Measurements from ENCODE around the gene VWA3B. TPM values are rescaled to one million over a fixed set of nuclear protein-coding genes. Genes with fewer than 3 reads are reported as not detected.

VWA3B gene
- total RNA-seq, 1 donor from 2014 or later = not detected

DNA sequence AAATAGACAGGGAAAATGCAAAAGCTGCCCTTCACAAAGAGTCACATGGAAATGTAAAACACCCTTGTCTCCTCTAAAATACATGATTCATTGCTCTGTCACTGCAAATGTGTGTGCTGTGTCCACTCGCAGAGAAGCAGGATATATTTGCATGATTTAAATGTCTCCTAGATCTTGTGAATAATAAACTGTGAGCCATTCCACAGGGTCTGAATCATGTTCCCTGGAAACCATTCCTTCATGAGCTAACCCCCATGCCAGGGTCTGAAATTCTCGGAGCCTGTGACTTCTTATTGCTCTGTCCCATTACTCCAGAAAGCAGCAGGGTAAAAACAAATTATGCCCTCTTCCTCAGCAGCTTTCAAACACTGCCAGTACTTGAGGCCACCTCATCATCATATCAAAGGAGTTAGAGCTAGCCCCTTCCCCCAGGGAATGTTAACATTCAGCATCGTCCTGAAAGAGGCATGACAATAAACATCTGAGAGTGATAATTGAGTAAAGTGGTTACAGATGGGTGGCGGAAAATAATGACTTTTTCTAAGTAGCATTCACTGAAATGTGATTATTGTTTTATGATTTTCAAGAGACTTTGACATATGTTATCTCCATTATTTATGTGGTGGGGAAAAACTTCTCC lies 247.6 kb downstream of the VWA3B start:
- Mint-ChIP-seq H3K36me3 (ENCODE audit: low read depth) (peaks cover 2% of the 10 kb centered on the region), H3K4me3 (ENCODE audit: unreplicated experiment) (peak overlapping the region; percentile 35), H3K27me3 (ENCODE audit: low read depth) (no peaks in the 10 kb centered on the region), H3K4me1 (ENCODE audit: low read depth) (peaks cover 18% of the 10 kb centered on the region), H3K9me3 (ENCODE audit: low read depth) (peaks cover 8% of the 10 kb centered on the region), H3K27ac (ENCODE audit: unreplicated experiment) (peak overlapping the region; percentile 98)
- no peak for DNase-seq (ENCODE audit: low spot score)
- no peak for TF ChIP-seq CTCF (IDR thresholded peaks at IDR 0.05)

GRCh38 chr2:98335271-98335670 lies 248.3 kb downstream of the VWA3B start:
- Mint-ChIP-seq H3K4me3 (ENCODE audit: unreplicated experiment) (no peak overlapping the region), H3K4me1 (ENCODE audit: low read depth) (peaks cover 18% of the 10 kb centered on the region), H3K27ac (ENCODE audit: unreplicated experiment) (no peak overlapping the region), H3K27me3 (ENCODE audit: low read depth) (no peaks in the 10 kb centered on the region), H3K9me3 (ENCODE audit: low read depth) (peaks cover 8% of the 10 kb centered on the region), H3K36me3 (ENCODE audit: low read depth) (peaks cover 2% of the 10 kb centered on the region)
- DNase-seq (ENCODE audit: low spot score) = no peak
- no peak for TF ChIP-seq CTCF (IDR thresholded peaks at IDR 0.05)

DNA sequence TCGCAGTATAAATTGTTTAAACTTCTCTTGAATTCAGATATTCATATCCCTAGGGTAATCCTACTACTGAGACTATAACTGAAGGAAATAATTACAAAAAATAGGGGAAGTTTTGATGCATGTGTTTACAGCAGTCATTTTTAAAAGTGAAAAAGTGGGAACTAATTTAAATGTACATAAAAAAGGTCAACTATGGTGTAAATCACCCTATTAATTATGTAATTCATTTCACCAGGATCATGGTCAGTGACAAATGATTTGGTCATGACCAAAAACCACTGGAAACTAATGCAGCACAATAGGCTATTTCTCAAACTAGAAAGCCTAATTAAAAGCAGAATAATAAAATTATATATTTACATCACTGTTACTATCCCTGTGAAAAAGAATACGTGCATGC lies 254.3 kb downstream of the VWA3B start:
- DNase-seq (ENCODE audit: low spot score) = no peak
- H3K27ac Mint-ChIP-seq (ENCODE audit: unreplicated experiment) = no peak overlapping the region
- peaks cover 4% of the 10 kb centered on the region for H3K4me1 Mint-ChIP-seq (ENCODE audit: low read depth)
- H3K9me3 Mint-ChIP-seq (ENCODE audit: low read depth) = peaks cover 8% of the 10 kb centered on the region
- H3K36me3 Mint-ChIP-seq (ENCODE audit: low read depth) = peaks cover 2% of the 10 kb centered on the region
- no peak for TF ChIP-seq CTCF (IDR thresholded peaks at IDR 0.05)
- peaks cover 29% of the 10 kb centered on the region for H3K27me3 Mint-ChIP-seq (ENCODE audit: low read depth)
- no peak overlapping the region for H3K4me3 Mint-ChIP-seq (ENCODE audit: unreplicated experiment)

- peaks cover 8% of the 10 kb centered on the region for H3K4me1 Mint-ChIP-seq (ENCODE audit: low read depth)
- H3K36me3 Mint-ChIP-seq (ENCODE audit: low read depth) = peaks cover under 1% of the 10 kb centered on the region
- DNase-seq (ENCODE audit: low spot score) = no peak
- no peak overlapping the region for H3K27ac Mint-ChIP-seq (ENCODE audit: unreplicated experiment)
- H3K4me3 Mint-ChIP-seq (ENCODE audit: unreplicated experiment) = no peak overlapping the region
- H3K9me3 Mint-ChIP-seq (ENCODE audit: low read depth) = peaks cover 2% of the 10 kb centered on the region
- no peak for TF ChIP-seq CTCF (IDR thresholded peaks at IDR 0.05)
- peaks cover 40% of the 10 kb centered on the region for H3K27me3 Mint-ChIP-seq (ENCODE audit: low read depth)
These were observed 256.3 kb downstream of the VWA3B start for GRCh38 chr2:98343285-98343684.

DNA sequence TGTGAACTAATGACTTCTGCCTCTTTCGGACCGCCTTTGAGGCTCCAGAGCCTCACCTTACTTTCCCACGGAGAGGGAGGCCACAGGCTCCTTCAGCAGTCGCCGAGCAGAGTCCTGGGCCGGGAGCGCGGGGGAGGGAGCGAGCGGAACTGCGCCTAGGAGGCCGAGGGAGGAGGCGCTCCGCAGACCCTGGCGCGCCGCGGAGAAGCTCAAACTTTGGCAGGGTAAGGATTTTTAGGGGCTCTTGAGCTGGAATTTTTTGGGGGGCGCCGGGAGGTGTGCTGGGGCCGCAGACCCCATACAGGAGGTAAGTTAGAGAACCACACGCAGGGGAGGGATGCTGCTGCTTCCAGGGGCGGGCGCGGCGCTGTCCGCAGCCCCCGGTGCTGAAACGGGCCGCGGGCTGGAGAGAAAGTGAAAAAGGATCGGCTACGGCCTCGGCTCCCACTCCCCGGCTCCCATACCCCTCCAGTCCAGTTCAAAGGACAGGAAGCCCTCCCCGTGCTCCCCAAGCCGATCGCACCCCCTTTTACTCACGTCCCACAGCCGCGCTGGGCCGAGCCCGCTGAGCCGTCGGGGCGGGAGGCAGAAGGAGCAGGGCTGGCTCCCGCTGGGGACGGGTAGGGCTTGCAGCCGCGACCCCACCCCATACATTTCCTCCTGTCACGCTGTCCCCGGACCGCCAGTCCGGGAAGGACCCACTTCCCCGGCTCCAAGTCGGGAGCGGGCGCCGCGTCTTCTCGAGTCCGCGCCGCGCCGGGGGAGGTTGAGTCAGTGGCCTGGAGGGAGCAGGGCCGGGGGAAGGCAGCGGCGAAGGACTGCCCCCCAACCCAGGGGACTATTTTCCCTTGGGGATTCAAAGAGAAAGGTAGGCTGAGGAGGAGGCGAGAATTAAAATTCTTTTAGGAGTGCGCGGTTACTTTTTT lies 259.6 kb downstream of the VWA3B start, which contains the start of gene CNGA3:
Gene CNGA3 (plus strand): TSS at position 146 of the 926 bp plus-strand sequence. CDS start 23,520 bp downstream, outside the sequence.
- no peak for TF ChIP-seq CTCF (IDR thresholded peaks at IDR 0.05)
- H3K36me3 Mint-ChIP-seq (ENCODE audit: low read depth) = no peaks in the 10 kb centered on the region
- DNase-seq (ENCODE audit: low spot score) = no peak
- peaks cover 8% of the 10 kb centered on the region for H3K4me1 Mint-ChIP-seq (ENCODE audit: low read depth)
- H3K27me3 Mint-ChIP-seq (ENCODE audit: low read depth) = peaks cover 70% of the 10 kb centered on the region
- peak within 1 kb of the TSS; percentile 65 for H3K4me3 Mint-ChIP-seq (ENCODE audit: unreplicated experiment)
- no peak within 1 kb of the TSS for H3K27ac Mint-ChIP-seq (ENCODE audit: unreplicated experiment)
- H3K9me3 Mint-ChIP-seq (ENCODE audit: low read depth) = no peaks in the 10 kb centered on the region
